A673 (cell line): ENCODE measurements around the gene HEXA.

Experiments
- CTCF ChIP-seq: fragments of 300-800, 200-600 bp; sonication (generic); conservative IDR thresholded peaks from 2 replicates; pipeline ENCODE4 v1.5.1; 2017; ENCODE audit warnings: low read depth, mild to moderate bottlenecking, antibody characterized with exemption, low read length, moderate library complexity, mixed read lengths
- EZH2 ChIP-seq: fragments of 200-600 bp; sonication (generic); IDR thresholded peaks from 2 replicates; pipeline ENCODE4 v1.6.1; 2017; ENCODE audit warnings: borderline replicate concordance, low read depth, mild to moderate bottlenecking, mixed read lengths, antibody characterized with exemption, low read length; ENCODE audit not compliant: poor library complexity, severe bottlenecking

GRCh38 chr15:72358650-72359171 lies 17.1 kb downstream of the HEXA start:
- TF ChIP-seq CTCF (no peak), EZH2 (no peak)
